Hepatocyte (in vitro differentiated cells): ENCODE results near the gene WBP1L. TPM values are rescaled to one million over a fixed set of nuclear protein-coding genes. Genes with fewer than 3 reads are reported as not detected.

Experiments used
- DNase-seq: peaks from one replicate; pipeline ENCODE4 v3.0.0-alpha.2; 2016; ENCODE audit warnings: low spot score
- H2AFZ ChIP-seq: fragments of 200-600 bp; sonication (generic); 2 replicates; pipeline ENCODE4 v1.6.0; 2016; ENCODE audit warnings: antibody characterized with exemption, mild to moderate bottlenecking
- H3K27ac ChIP-seq: fragments of 200-600 bp; sonication (generic); 2 replicates; pipeline ENCODE4 v1.5.1; 2016; ENCODE audit warnings: mild to moderate bottlenecking
- H3K27me3 ChIP-seq: fragments of 200-600 bp; sonication (generic); 2 replicates; pipeline ENCODE4 v1.6.1; 2016
- H3K36me3 ChIP-seq: fragments of 200-600 bp; sonication (generic); replicated peaks from 2 replicates; pipeline ENCODE4 v1.5.1; 2016; ENCODE audit warnings: low read depth; ENCODE audit not compliant: insufficient read depth
- H3K4me1 ChIP-seq: fragments of 200-600 bp; sonication (generic); 2 replicates; pipeline ENCODE4 v1.5.1; 2016; ENCODE audit warnings: mild to moderate bottlenecking, moderate library complexity; ENCODE audit not compliant: insufficient read depth
- H3K4me2 ChIP-seq: fragments of 200-600 bp; sonication (generic); 2 replicates; pipeline ENCODE4 v1.6.0; 2016
- H3K4me3 ChIP-seq: fragments of 200-600 bp; sonication (generic); 2 replicates; pipeline ENCODE4 v1.5.1; 2016; ENCODE audit warnings: mild to moderate bottlenecking
- H3K79me2 ChIP-seq: fragments of 200-600 bp; sonication (generic); 2 replicates; pipeline ENCODE4 v1.6.0; 2017; ENCODE audit warnings: mild to moderate bottlenecking
- H3K9me2 ChIP-seq: fragments of 200-600 bp; sonication (generic); replicated peaks from 2 replicates; pipeline ENCODE4 v1.6.0; 2017; ENCODE audit warnings: mild to moderate bottlenecking; ENCODE audit not compliant: insufficient read depth
- H3K9me3 ChIP-seq: fragments of 200-600 bp; sonication (generic); 2 replicates; pipeline ENCODE4 v1.5.1; 2016; ENCODE audit warnings: low read depth, mild to moderate bottlenecking
- H4K20me1 ChIP-seq: fragments of 200-600 bp; sonication (generic); 2 replicates; pipeline ENCODE4 v1.6.0; 2016; ENCODE audit warnings: mild to moderate bottlenecking; ENCODE audit not compliant: insufficient read depth, poor library complexity, severe bottlenecking
- EZH2 ChIP-seq: fragments of 200-600 bp; sonication (generic); IDR thresholded peaks from 2 replicates; pipeline ENCODE4 v1.6.1; 2016; ENCODE audit warnings: antibody characterized with exemption, mild to moderate bottlenecking, borderline replicate concordance
- EZH2phosphoT487 ChIP-seq: fragments of 200-600 bp; sonication (generic); IDR thresholded peaks from one replicate; pipeline ENCODE4 v1.6.1; 2018; ENCODE audit warnings: antibody characterized with exemption, mild to moderate bottlenecking, low read depth, moderate library complexity; ENCODE audit not compliant: unreplicated experiment, severe bottlenecking
- WGBS: methylation state at CpG from one replicate; pipeline ENCODE4 v1.1.6; 2016; ENCODE audit warnings: low lambda C conversion rate; ENCODE audit errors: missing lambda C conversion rate; 5-methylcytosine and 5-hydroxymethylcytosine counted together
- polyA plus RNA-seq: library from polyadenylated mRNA; unstranded; fragments of >200 nt; fragmentation: Nextera tagmentation; extraction: Ambion mirVana; gene quantifications from 2 replicates; pipeline ENCODE4 v1.2.1, GENCODE V29; 2016
- total RNA-seq: library from RNA; depleted of rRNA; stranded (reverse); fragments of >200 nt; gene quantifications from 2 replicates; pipeline ENCODE4 v1.2.3, GENCODE V29; 2014
- TF ChIP-seq, protein P1 (sequence below): fragments of 200-600 bp; sonication (generic); IDR thresholded peaks from 2 replicates; pipeline ENCODE4 v1.5.1; 2016; ENCODE audit warnings: antibody characterized with exemption, mild to moderate bottlenecking; ENCODE audit not compliant: poor library complexity

WBP1L gene
- total and polyA plus RNA-seq, 2 experiments from 2014 or later, result 21.6 to 57.1 TPM

DNA sequence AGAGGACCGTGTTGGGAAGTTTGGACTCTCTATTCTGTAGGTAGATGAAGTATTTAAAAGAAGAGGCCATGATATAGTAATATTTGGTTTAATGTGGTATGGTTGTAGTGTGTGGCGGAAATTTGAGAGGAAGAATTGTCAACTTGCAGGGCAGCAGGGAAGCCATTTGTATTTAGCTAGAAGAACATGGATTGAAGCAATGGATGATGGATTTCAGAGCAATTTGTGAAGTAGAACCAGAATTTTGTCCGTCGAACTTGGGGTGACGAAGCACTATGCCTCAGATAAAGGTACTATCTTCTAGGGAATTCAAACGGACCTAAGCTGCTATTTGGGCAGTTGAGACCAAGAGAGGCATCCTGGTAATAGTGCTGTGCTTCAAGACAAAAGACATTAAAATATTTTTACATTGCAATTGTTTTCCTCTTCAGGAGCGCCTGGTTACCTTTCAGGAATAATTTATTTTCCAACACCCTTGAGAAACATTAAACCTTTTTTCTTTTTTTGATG is 615 bp upstream of the WBP1L start:
- H3K27me3 ChIP-seq, result no peaks in the 10 kb centered on the region
- H3K4me1 ChIP-seq, result peaks cover 16% of the 10 kb centered on the region
- no peaks in the 10 kb centered on the region for H3K9me2 ChIP-seq
- peak overlapping the region; percentile 6 for H3K27ac ChIP-seq
- H3K9me3 ChIP-seq, result no peaks in the 10 kb centered on the region
- H3K36me3 ChIP-seq, result no peaks in the 10 kb centered on the region
- TF ChIP-seq, protein P1, sequence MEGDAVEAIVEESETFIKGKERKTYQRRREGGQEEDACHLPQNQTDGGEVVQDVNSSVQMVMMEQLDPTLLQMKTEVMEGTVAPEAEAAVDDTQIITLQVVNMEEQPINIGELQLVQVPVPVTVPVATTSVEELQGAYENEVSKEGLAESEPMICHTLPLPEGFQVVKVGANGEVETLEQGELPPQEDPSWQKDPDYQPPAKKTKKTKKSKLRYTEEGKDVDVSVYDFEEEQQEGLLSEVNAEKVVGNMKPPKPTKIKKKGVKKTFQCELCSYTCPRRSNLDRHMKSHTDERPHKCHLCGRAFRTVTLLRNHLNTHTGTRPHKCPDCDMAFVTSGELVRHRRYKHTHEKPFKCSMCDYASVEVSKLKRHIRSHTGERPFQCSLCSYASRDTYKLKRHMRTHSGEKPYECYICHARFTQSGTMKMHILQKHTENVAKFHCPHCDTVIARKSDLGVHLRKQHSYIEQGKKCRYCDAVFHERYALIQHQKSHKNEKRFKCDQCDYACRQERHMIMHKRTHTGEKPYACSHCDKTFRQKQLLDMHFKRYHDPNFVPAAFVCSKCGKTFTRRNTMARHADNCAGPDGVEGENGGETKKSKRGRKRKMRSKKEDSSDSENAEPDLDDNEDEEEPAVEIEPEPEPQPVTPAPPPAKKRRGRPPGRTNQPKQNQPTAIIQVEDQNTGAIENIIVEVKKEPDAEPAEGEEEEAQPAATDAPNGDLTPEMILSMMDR, result no peak
- TF ChIP-seq EZH2 (no peak), EZH2phosphoT487 (no peak)
- peak overlapping the region; percentile 66 for H3K4me2 ChIP-seq
- H2AFZ ChIP-seq, result peak overlapping the region; percentile 59
- no peaks in the 10 kb centered on the region for H4K20me1 ChIP-seq
- WGBS, result 37% methylated on average over 7 of the region's 7 CpGs
- no peak for DNase-seq
- no peak overlapping the region for H3K4me3 ChIP-seq
- H3K79me2 ChIP-seq, result peaks cover 39% of the 10 kb centered on the region

DNA sequence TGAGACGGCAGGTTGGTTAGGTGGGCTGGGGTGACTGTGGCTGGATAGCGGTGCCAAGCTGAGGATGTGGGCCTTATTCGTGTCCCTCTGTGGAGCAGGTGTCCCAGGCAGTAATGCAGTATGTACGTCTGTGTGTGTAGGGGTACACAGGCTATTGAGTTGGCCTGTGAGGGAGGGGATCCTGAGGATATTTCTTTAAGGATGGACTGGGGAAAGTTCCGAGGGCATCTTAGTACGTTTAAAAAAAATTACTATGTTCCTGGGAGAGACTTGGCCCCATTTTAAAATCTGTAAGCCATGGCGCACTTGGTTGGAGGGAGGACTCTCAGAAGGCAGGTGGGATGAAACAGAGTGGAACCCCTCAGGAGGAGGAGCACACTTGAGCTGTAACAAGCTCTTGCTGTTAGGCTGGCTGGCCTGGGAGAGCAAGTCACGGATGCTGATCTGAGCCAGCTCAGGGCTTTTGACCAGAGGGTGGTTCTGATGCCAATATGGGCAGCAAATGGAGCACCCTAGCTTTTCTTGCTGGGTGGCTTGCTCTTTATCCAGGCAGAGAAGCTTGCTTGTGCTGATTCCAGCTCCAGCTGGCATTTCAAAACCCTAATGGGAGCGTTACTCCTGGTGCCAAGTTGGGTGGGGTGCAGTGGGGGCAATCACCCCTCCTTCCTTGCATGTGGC is 765 bp downstream of the WBP1L start:
- no peaks in the 10 kb centered on the region for H3K9me3 ChIP-seq
- no peak overlapping the region for H2AFZ ChIP-seq
- H3K9me2 ChIP-seq, result no peaks in the 10 kb centered on the region
- WGBS, result 14% methylated on average over 9 of the region's 9 CpGs
- peak overlapping the region; percentile 87 for H3K4me2 ChIP-seq
- DNase-seq, result peak; percentile 41
- H3K4me1 ChIP-seq, result peaks cover 16% of the 10 kb centered on the region
- peaks cover 53% of the 10 kb centered on the region for H3K79me2 ChIP-seq
- no peaks in the 10 kb centered on the region for H3K36me3 ChIP-seq
- TF ChIP-seq EZH2phosphoT487 (no peak), EZH2 (no peak)
- TF ChIP-seq, protein P1, result no peak
- H3K4me3 ChIP-seq, result peak overlapping the region; percentile 63
- H3K27ac ChIP-seq, result peak overlapping the region; percentile 47
- H4K20me1 ChIP-seq, result no peaks in the 10 kb centered on the region
- no peaks in the 10 kb centered on the region for H3K27me3 ChIP-seq

DNA sequence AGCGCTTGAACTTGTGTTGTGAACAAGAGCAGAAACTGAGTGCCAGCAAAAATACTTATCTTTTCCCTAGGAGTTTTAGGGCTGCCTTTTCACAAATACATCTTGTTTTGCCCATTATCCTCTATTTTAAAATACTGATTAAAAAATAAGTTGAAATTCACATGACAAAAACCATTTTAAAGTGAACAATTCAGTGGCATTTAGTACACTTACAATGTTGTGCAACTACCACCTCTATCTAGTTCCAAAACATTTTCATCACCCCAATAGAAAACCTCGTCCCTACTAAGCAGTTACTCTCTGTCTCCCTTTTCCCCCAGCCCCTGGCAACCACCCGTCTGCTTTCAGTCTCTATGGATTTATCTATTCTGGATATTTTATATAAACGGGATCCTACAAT is 1.4 kb downstream of the WBP1L start:
- DNase-seq, result no peak
- Histone ChIP-seq H3K9me3 (no peaks in the 10 kb centered on the region), H3K79me2 (peaks cover 59% of the 10 kb centered on the region), H4K20me1 (no peaks in the 10 kb centered on the region), H3K9me2 (no peaks in the 10 kb centered on the region), H3K4me3 (peak overlapping the region; percentile 63), H3K4me1 (peaks cover 16% of the 10 kb centered on the region), H3K27me3 (no peaks in the 10 kb centered on the region), H3K36me3 (no peaks in the 10 kb centered on the region), H2AFZ (no peak overlapping the region), H3K4me2 (peak overlapping the region; percentile 87), H3K27ac (no peak overlapping the region)
- 87% methylated on average over 4 of the region's 4 CpGs for WGBS
- TF ChIP-seq EZH2, result no peak
- TF ChIP-seq, protein P1, result no peak
- TF ChIP-seq EZH2phosphoT487, result no peak
